MCF 10A (cell line): Measurements from ENCODE around the gene ADI1. TPM values are rescaled to one million over a fixed set of nuclear protein-coding genes. Genes with fewer than 3 reads are reported as not detected.

Experiments used
- BruUV-seq: library from RNA; stranded (reverse); fragments of 400-500 nt; replicated peaks from 2 replicates; lab custom pipeline; 2021; lab: Mats Ljungman, UMichigan
- CTCF ChIA-PET: fragments of 300-600 bp; sonication (Branson Sonifier 250); formaldehyde crosslinking; extraction: SDS; loops from one replicate; lab custom pipeline; 2021; ENCODE audit warnings: antibody characterized with exemption, inconsistent platforms; lab: Yijun Ruan, JAX
- POLR2A ChIA-PET: fragments of 300-600, 350-650 bp; sonication (Branson Sonifier 250); formaldehyde crosslinking; extraction: SDS; loops from one replicate; lab custom pipeline; 2020; ENCODE audit warnings: antibody characterized with exemption, inconsistent platforms; lab: Yijun Ruan, JAX
- DNase-seq: peaks from one replicate; pipeline ENCODE4 v3.0.0-alpha.2; 2018; ENCODE audit not compliant: unreplicated experiment
- H3K27ac Mint-ChIP-seq: one replicate; pipeline ENCODE4 v1.8.0; 2022; ENCODE audit warnings: mild to moderate bottlenecking, low read depth, mixed read lengths; ENCODE audit not compliant: unreplicated experiment
- H3K27me3 Mint-ChIP-seq: one replicate; pipeline ENCODE4 v1.8.0; 2022; ENCODE audit warnings: mixed read lengths; ENCODE audit not compliant: insufficient read depth, unreplicated experiment
- H3K36me3 Mint-ChIP-seq: one replicate; pipeline ENCODE4 v1.8.0; 2022; ENCODE audit warnings: mild to moderate bottlenecking, moderate library complexity, mixed read lengths; ENCODE audit not compliant: insufficient read depth, unreplicated experiment
- H3K4me1 Mint-ChIP-seq: one replicate; pipeline ENCODE4 v1.8.0; 2022; ENCODE audit warnings: mixed read lengths; ENCODE audit not compliant: insufficient read depth, unreplicated experiment
- H3K4me3 Mint-ChIP-seq: one replicate; pipeline ENCODE4 v1.8.0; 2022; ENCODE audit warnings: mild to moderate bottlenecking, moderate library complexity, mixed read lengths; ENCODE audit not compliant: unreplicated experiment
- H3K9me3 Mint-ChIP-seq: one replicate; pipeline ENCODE4 v1.8.0; 2022; ENCODE audit warnings: mixed read lengths; ENCODE audit not compliant: unreplicated experiment
- intact Hi-C: fragments of 100-400 bp; cut with micrococcal nuclease; formaldehyde crosslinking; loops from 2 replicates; pipeline ENCODE4 v1.14.1; 2022
- total RNA-seq: library from RNA; stranded (reverse); gene quantifications from 2 replicates; pipeline ENCODE4 v1.2.3, GENCODE V29; 2022
- TF ChIP-seq, protein P1 (sequence below): fragments of 200-600 bp; IDR thresholded peaks from one replicate; pipeline ENCODE4 v1.8.0; 2022; ENCODE audit warnings: antibody characterized with exemption, mild to moderate bottlenecking; ENCODE audit not compliant: unreplicated experiment

Gene ADI1
- total RNA-seq, 1 experiment from 2014 or later, result 61.9 TPM

- Mint-ChIP-seq H3K27ac (no peak overlapping the region), H3K4me3 (no peak overlapping the region), H3K4me1 (no peaks in the 10 kb centered on the region), H3K27me3 (no peaks in the 10 kb centered on the region), H3K36me3 (peaks cover 21% of the 10 kb centered on the region), H3K9me3 (no peaks in the 10 kb centered on the region)
- DNase-seq, result no peak
- ChIA-PET CTCF (no interaction called here), POLR2A (interaction anchor here (1.1 kb wide), 1 partner anchor 11 kb away, joined by 3 read pairs; no protein-coding TSS in a partner anchor)
- TF ChIP-seq, protein P1, sequence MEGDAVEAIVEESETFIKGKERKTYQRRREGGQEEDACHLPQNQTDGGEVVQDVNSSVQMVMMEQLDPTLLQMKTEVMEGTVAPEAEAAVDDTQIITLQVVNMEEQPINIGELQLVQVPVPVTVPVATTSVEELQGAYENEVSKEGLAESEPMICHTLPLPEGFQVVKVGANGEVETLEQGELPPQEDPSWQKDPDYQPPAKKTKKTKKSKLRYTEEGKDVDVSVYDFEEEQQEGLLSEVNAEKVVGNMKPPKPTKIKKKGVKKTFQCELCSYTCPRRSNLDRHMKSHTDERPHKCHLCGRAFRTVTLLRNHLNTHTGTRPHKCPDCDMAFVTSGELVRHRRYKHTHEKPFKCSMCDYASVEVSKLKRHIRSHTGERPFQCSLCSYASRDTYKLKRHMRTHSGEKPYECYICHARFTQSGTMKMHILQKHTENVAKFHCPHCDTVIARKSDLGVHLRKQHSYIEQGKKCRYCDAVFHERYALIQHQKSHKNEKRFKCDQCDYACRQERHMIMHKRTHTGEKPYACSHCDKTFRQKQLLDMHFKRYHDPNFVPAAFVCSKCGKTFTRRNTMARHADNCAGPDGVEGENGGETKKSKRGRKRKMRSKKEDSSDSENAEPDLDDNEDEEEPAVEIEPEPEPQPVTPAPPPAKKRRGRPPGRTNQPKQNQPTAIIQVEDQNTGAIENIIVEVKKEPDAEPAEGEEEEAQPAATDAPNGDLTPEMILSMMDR, result no peak
- no TSS peak for BruUV-seq
- intact Hi-C loops, result no loop called here
Measured at GRCh38 chr2:3491716-3492474, 27.4 kb downstream of the ADI1 start.

- POLR2A ChIA-PET, result interaction anchor here (0.6 to 1.1 kb wide), 2 partner anchors 10 to 727 kb away, joined by 3 read pairs; no protein-coding TSS in a partner anchor
- DNase-seq, result no peak
- peaks cover 18% of the 10 kb centered on the region for H3K36me3 Mint-ChIP-seq
- H3K4me3 Mint-ChIP-seq, result no peak overlapping the region
- no TSS peak for BruUV-seq
- no peak overlapping the region for H3K27ac Mint-ChIP-seq
- H3K27me3 Mint-ChIP-seq, result no peaks in the 10 kb centered on the region
- no peaks in the 10 kb centered on the region for H3K4me1 Mint-ChIP-seq
- intact Hi-C loops, result no loop called here
- no peaks in the 10 kb centered on the region for H3K9me3 Mint-ChIP-seq
- CTCF ChIA-PET, result interaction anchor here (0.6 kb wide), 1 partner anchor 41 kb away, joined by 6 read pairs; no protein-coding TSS in a partner anchor
- TF ChIP-seq, protein P1, result no peak
Measured at GRCh38 chr2:3491306-3491705, 28.0 kb downstream of the ADI1 start.

DNA sequence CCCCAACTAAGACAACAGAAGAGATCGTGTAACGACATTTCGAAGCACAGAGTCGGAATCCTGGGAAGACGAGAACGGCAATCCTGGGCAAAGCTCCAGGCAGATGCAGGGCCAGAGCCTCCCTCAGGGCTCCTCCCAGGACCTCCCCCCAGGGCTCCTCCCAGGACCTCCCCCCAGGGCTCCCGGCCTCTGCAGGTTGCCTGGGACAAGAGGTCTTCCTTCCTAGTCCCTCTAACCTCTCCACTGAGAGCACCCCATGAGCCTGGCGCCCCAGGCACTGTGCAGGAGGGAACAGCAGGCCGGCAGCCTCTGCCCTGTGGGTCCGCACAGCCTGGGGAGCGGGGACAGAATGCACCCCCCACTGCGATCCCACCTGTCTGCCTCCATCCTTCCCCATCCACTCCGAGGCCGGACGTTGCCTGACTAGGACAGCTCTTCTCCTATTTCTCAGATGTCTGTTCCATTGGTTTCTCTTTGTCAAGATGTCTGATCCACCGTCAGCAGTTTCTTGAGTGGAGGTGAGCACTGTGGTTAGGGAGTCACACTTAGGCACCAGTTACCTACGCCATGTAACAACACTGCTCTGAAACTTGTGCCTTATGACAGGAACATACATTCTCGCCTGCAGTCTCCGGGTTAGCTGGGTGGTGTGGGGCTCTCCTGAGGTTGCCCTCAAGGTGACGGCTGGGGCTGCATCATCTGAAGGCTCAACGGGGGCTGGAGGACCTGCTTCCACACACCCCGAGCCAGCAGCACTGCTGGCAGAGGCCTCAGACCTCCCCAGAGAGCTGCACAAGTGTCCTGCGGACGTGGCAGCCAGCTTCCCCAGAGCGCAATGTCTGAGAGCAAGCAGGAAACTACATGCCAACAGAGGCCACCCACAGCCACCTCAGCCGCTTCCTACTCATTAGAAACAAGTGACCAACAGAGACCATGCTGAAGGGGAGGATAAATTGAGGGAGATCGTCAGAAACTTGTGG is 28.9 kb downstream of the ADI1 start:
- Mint-ChIP-seq H3K27me3 (no peaks in the 10 kb centered on the region), H3K4me1 (no peaks in the 10 kb centered on the region), H3K4me3 (no peak overlapping the region), H3K36me3 (peaks cover 14% of the 10 kb centered on the region), H3K27ac (no peak overlapping the region), H3K9me3 (no peaks in the 10 kb centered on the region)
- BruUV-seq, result no TSS peak
- DNase-seq, result no peak
- intact Hi-C loops, result no loop called here
- ChIA-PET CTCF (interaction anchor here (0.6 to 0.9 kb wide), 2 partner anchors 40 to 1933 kb away, joined by 3 to 6 read pairs; no protein-coding TSS in a partner anchor), POLR2A (interaction anchor here (0.6 to 1.1 kb wide), 2 partner anchors 10 to 726 kb away, joined by 3 read pairs; no protein-coding TSS in a partner anchor)
- TF ChIP-seq, protein P1, result no peak
